LNCaP clone FGC (cell line): Measurements from ENCODE around the gene GALNT9.

Source experiments
- DNase-seq: peaks from one replicate; pipeline ENCODE4 v3.0.0-alpha.2; 2011; ENCODE audit warnings: low read depth
- H3K4me3 ChIP-seq: 2 replicates; pipeline ENCODE4 v1.5.1; 2011; ENCODE audit warnings: mild to moderate bottlenecking, low read depth, low read length, control low read depth
- CTCF ChIP-seq: IDR thresholded peaks from 2 replicates; pipeline ENCODE4 v1.5.1; 2012; ENCODE audit warnings: mild to moderate bottlenecking; ENCODE audit not compliant: control insufficient read depth, insufficient read depth; ENCODE audit errors: extremely low read depth

Gene GALNT9

GRCh38 chr12:132159555-132160003, 169.8 kb downstream of the GALNT9 start:
- no peak overlapping the region for H3K4me3 ChIP-seq

GRCh38 chr12:132158677-132159554, 170.5 kb downstream of the GALNT9 start:
- H3K4me3 ChIP-seq: no peak overlapping the region
- no peak for TF ChIP-seq CTCF
- DNase-seq: no peak

More at GRCh38 chr12:132159555-132160003, 169.8 kb downstream of the GALNT9 start:
- DNase-seq: no peak
- no peak for TF ChIP-seq CTCF

- no peak for TF ChIP-seq CTCF
- H3K4me3 ChIP-seq: no peak overlapping the region
- DNase-seq: no peak
Measured at GRCh38 chr12:132157733-132158409, 171.5 kb downstream of the GALNT9 start.

GRCh38 chr12:132156573-132157325, 172.6 kb downstream of the GALNT9 start:
- no peak for TF ChIP-seq CTCF
- H3K4me3 ChIP-seq: no peak overlapping the region
- DNase-seq: no peak

DNA sequence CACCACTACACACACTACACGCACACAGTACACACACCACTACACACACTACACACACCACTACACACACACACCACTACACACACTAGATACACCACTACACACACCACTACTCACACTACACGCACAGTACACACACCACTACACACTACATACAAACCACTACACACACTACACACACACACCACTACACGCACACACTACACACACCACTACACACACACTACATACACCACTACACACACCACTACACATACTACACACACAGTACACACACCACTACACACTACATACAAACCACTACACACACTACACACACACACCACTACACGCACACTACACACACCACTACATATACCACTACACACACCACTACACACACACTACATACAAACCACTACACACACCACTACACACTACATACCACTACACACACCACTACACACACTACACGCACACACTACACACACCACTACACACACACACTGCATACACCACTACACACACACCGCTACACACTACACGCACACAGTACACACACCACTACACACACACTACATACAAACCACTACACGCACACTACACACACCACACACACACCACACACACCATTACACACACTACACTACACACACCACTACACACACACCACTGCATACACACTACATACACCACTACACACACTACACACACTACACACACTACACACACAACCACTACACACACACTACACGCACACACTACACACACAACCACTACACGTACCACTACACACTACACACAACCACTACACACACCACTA, 173.4 kb downstream of the GALNT9 start:
- no peak for DNase-seq
- H3K4me3 ChIP-seq: no peak overlapping the region
- no peak for TF ChIP-seq CTCF

GRCh38 chr12:132154941-132155770, 174.2 kb downstream of the GALNT9 start:
- no peak overlapping the region for H3K4me3 ChIP-seq
- no peak for DNase-seq
- no peak for TF ChIP-seq CTCF
